Body of pancreas (tissue), 4 donors: ENCODE measurements around the gene ZNF236.

Experiments used
- POLR2A ChIP-seq, 3 donors: fragments of 450-650 bp; IDR thresholded peaks; one replicate each; pipeline ENCODE4 v1.6.1; 2016; ENCODE audit warnings: antibody characterized with exemption in 3 of 3, mild to moderate bottlenecking in 2 of 3
- TF ChIP-seq, protein P1 (sequence below), 7 experiments: fragments of 450-650 bp in 4 of 7; fragments of 200-600 bp in 3 of 7; sonication (generic) in 3 of 7; IDR thresholded peaks; one replicate each; pipeline ENCODE4 v1.5.1; 2016 to 2019; ENCODE audit warnings: antibody characterized with exemption in 7 of 7

GRCh38 chr18:76941284-76941683 is 118.9 kb downstream of the ZNF236 start:
- TF ChIP-seq, protein P1, sequence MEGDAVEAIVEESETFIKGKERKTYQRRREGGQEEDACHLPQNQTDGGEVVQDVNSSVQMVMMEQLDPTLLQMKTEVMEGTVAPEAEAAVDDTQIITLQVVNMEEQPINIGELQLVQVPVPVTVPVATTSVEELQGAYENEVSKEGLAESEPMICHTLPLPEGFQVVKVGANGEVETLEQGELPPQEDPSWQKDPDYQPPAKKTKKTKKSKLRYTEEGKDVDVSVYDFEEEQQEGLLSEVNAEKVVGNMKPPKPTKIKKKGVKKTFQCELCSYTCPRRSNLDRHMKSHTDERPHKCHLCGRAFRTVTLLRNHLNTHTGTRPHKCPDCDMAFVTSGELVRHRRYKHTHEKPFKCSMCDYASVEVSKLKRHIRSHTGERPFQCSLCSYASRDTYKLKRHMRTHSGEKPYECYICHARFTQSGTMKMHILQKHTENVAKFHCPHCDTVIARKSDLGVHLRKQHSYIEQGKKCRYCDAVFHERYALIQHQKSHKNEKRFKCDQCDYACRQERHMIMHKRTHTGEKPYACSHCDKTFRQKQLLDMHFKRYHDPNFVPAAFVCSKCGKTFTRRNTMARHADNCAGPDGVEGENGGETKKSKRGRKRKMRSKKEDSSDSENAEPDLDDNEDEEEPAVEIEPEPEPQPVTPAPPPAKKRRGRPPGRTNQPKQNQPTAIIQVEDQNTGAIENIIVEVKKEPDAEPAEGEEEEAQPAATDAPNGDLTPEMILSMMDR (IDR thresholded peaks at IDR 0.05) = no peak
- TF ChIP-seq POLR2A (IDR thresholded peaks at IDR 0.05) = no peak
